Measurements from ENCODE around the gene PRELID3B. TPM values are rescaled to one million over a fixed set of nuclear protein-coding genes. Genes with fewer than 3 reads are reported as not detected.

The PRELID3B gene
- total RNA-seq, 1 donor from 2014 or later, result 46.6 TPM

- DNase-seq, result no peak
- no peaks in the 10 kb centered on the region for H3K36me3 ChIP-seq
- no peak overlapping the region for H3K27ac ChIP-seq (replicated peaks)
- peaks cover 16% of the 10 kb centered on the region for H3K27me3 ChIP-seq (ENCODE audit: low read depth)
- intact Hi-C loops (cut with micrococcal nuclease), result no loop called here
- no peak overlapping the region for H3K4me3 ChIP-seq
- no peaks in the 10 kb centered on the region for H3K9me3 ChIP-seq (replicated peaks)
- H3K4me1 ChIP-seq, result peaks cover 10% of the 10 kb centered on the region
- TF ChIP-seq CTCF (IDR thresholded peaks at IDR 0.05; ENCODE audit: borderline replicate concordance), result peak; percentile 49
Measured at GRCh38 chr20:59082077-59082740, 39.6 kb upstream of the PRELID3B start.

- Histone ChIP-seq H3K4me1 (peaks cover 10% of the 10 kb centered on the region), H3K36me3 (no peaks in the 10 kb centered on the region), H3K27ac (replicated peaks) (no peak overlapping the region), H3K4me3 (no peak overlapping the region), H3K27me3 (ENCODE audit: low read depth) (peaks cover 26% of the 10 kb centered on the region), H3K9me3 (replicated peaks) (no peaks in the 10 kb centered on the region)
- intact Hi-C loops (cut with micrococcal nuclease), result no loop called here
- TF ChIP-seq CTCF (IDR thresholded peaks at IDR 0.05; ENCODE audit: borderline replicate concordance), result no peak
- no peak for DNase-seq
Measured at GRCh38 chr20:59081036-59081435, 38.5 kb upstream of the PRELID3B start.

GRCh38 chr20:59078231-59078630, 35.6 kb upstream of the PRELID3B start:
- no peak overlapping the region for H3K4me3 ChIP-seq
- TF ChIP-seq CTCF (IDR thresholded peaks at IDR 0.05; ENCODE audit: borderline replicate concordance), result no peak
- no peaks in the 10 kb centered on the region for H3K9me3 ChIP-seq (replicated peaks)
- intact Hi-C loops (cut with micrococcal nuclease), result no loop called here
- H3K4me1 ChIP-seq, result peaks cover 8% of the 10 kb centered on the region
- H3K27me3 ChIP-seq (ENCODE audit: low read depth), result peaks cover 28% of the 10 kb centered on the region
- no peak for DNase-seq
- no peak overlapping the region for H3K27ac ChIP-seq (replicated peaks)
- H3K36me3 ChIP-seq, result no peaks in the 10 kb centered on the region

- Histone ChIP-seq H3K27ac (replicated peaks) (no peak overlapping the region), H3K36me3 (no peaks in the 10 kb centered on the region), H3K27me3 (ENCODE audit: low read depth) (peaks cover 28% of the 10 kb centered on the region), H3K4me3 (no peak overlapping the region), H3K4me1 (peaks cover 10% of the 10 kb centered on the region), H3K9me3 (replicated peaks) (no peaks in the 10 kb centered on the region)
- intact Hi-C loops (cut with micrococcal nuclease), result no loop called here
- TF ChIP-seq CTCF (IDR thresholded peaks at IDR 0.05; ENCODE audit: borderline replicate concordance), result no peak
- no peak for DNase-seq
Measured at GRCh38 chr20:59077705-59078104, 35.1 kb upstream of the PRELID3B start.

- intact Hi-C loops (cut with micrococcal nuclease), result no loop called here
- no peak overlapping the region for H3K4me3 ChIP-seq
- no peak for DNase-seq
- no peaks in the 10 kb centered on the region for H3K36me3 ChIP-seq
- peaks cover 28% of the 10 kb centered on the region for H3K27me3 ChIP-seq (ENCODE audit: low read depth)
- no peak for TF ChIP-seq CTCF (IDR thresholded peaks at IDR 0.05; ENCODE audit: borderline replicate concordance)
- peaks cover 10% of the 10 kb centered on the region for H3K4me1 ChIP-seq
- no peaks in the 10 kb centered on the region for H3K9me3 ChIP-seq (replicated peaks)
- H3K27ac ChIP-seq (replicated peaks), result no peak overlapping the region
Measured at GRCh38 chr20:59075934-59076508, 33.4 kb upstream of the PRELID3B start.
